HEK293 (cell line): ENCODE data around the gene MLPH.

Experiments
- CTCF ChIA-PET: fragments of 350-600 bp; formaldehyde crosslinking; extraction: SDS; loops from one replicate; lab custom pipeline; 2021; ENCODE audit warnings: antibody characterized with exemption; lab: Yijun Ruan, JAX
- POLR2A ChIA-PET: fragments of 300-600 bp; formaldehyde crosslinking; extraction: SDS; loops from one replicate; lab custom pipeline; 2020; ENCODE audit warnings: antibody characterized with exemption, inconsistent platforms; lab: Yijun Ruan, JAX
- H3K27ac ChIP-seq: fragments of 200-500 bp; sonication (Bioruptor generic); 2 replicates; pipeline ENCODE4 v1.5.1; 2014; ENCODE audit warnings: low read depth, low read length, control low read depth, inconsistent platforms; ENCODE audit errors: extremely low read depth
- H3K36me3 ChIP-seq, 2 experiments: fragments of 200-500 bp in 1 of 2; sonication (Bioruptor generic) in 1 of 2; 1 replicate in 1 of 2; 2 replicates in 1 of 2; pipeline ENCODE4 v1.5.1; 2014 to 2017; ENCODE audit warnings: inconsistent platforms in 2 of 2, low read length in 2 of 2; ENCODE audit not compliant: control insufficient read depth in 2 of 2, insufficient read depth in 1 of 2
- H3K4me1 ChIP-seq: fragments of 200-500 bp; sonication (Bioruptor generic); 2 replicates; pipeline ENCODE4 v1.5.1; 2014; ENCODE audit warnings: mild to moderate bottlenecking, low read length, inconsistent platforms; ENCODE audit not compliant: control insufficient read depth, insufficient read depth
- H3K4me3 ChIP-seq: 2 replicates; pipeline ENCODE4 v1.5.1; 2011; ENCODE audit warnings: low read depth, mild to moderate bottlenecking, control low read depth, low read length, moderate library complexity
- H3K9me3 ChIP-seq: fragments of 200-500 bp; sonication (Bioruptor generic); 2 replicates; pipeline ENCODE4 v1.5.1; 2014; ENCODE audit warnings: low read depth, low read length, inconsistent platforms; ENCODE audit not compliant: control insufficient read depth, insufficient read depth
- EGR2 ChIP-seq: fragments of 450-650 bp; formaldehyde crosslinking; IDR thresholded peaks from 2 replicates; pipeline ENCODE4 v1.5.1; 2016; ENCODE audit warnings: low read depth, missing biosample characterization, missing genetic modification characterization
- FEZF1 ChIP-seq: fragments of 450-650 bp; formaldehyde crosslinking; IDR thresholded peaks from 2 replicates; pipeline ENCODE4 v1.5.1; 2016; ENCODE audit warnings: missing biosample characterization, missing genetic modification characterization
- PRDM1 ChIP-seq: fragments of 450-650 bp; formaldehyde crosslinking; IDR thresholded peaks from 2 replicates; pipeline ENCODE4; 2016; ENCODE audit warnings: missing biosample characterization, missing genetic modification characterization
- SALL2 ChIP-seq: fragments of 450-650 bp; formaldehyde crosslinking; IDR thresholded peaks from 2 replicates; pipeline ENCODE4 v1.5.0; 2017; ENCODE audit warnings: missing biosample characterization, mild to moderate bottlenecking, missing genetic modification characterization, borderline replicate concordance
- ZFHX2 ChIP-seq: fragments of 450-650 bp; formaldehyde crosslinking; conservative IDR thresholded peaks from 2 replicates; pipeline ENCODE4 v1.5.1; 2016; ENCODE audit warnings: missing biosample characterization, missing genetic modification characterization
- ZNF2 ChIP-seq: fragments of 450-650 bp; formaldehyde crosslinking; IDR thresholded peaks from 2 replicates; pipeline ENCODE4 v1.5.1; 2016; ENCODE audit warnings: missing biosample characterization, missing genetic modification characterization
- ZNF366 ChIP-seq: fragments of 450-650 bp; formaldehyde crosslinking; conservative IDR thresholded peaks from 2 replicates; pipeline ENCODE4 v1.5.1; 2016; ENCODE audit warnings: missing biosample characterization, missing genetic modification characterization
- ZNF416 ChIP-seq: fragments of 450-650 bp; formaldehyde crosslinking; IDR thresholded peaks from 2 replicates; pipeline ENCODE4 v1.5.1; 2016; ENCODE audit warnings: missing biosample characterization, missing genetic modification characterization
- ZNF433 ChIP-seq: fragments of 450-650 bp; formaldehyde crosslinking; IDR thresholded peaks from 2 replicates; pipeline ENCODE4 v1.5.1; 2016; ENCODE audit warnings: missing biosample characterization, missing genetic modification characterization, low read depth
- ZNF514 ChIP-seq: fragments of 450-650 bp; formaldehyde crosslinking; IDR thresholded peaks from 2 replicates; pipeline ENCODE4 v1.5.1; 2016; ENCODE audit warnings: missing biosample characterization, missing genetic modification characterization
- ZNF558 ChIP-seq: fragments of 450-650 bp; formaldehyde crosslinking; IDR thresholded peaks from 2 replicates; pipeline ENCODE4 v1.5.1; 2016; ENCODE audit warnings: missing biosample characterization, missing genetic modification characterization
- ZNF561 ChIP-seq: fragments of 450-650 bp; IDR thresholded peaks from 2 replicates; pipeline ENCODE4 v1.5.1; 2018; ENCODE audit warnings: missing biosample characterization, missing genetic modification characterization, borderline replicate concordance
- ZNF585B ChIP-seq: fragments of 450-650 bp; formaldehyde crosslinking; IDR thresholded peaks from 2 replicates; pipeline ENCODE4 v1.5.1; 2016; ENCODE audit warnings: missing biosample characterization, missing genetic modification characterization
- ZNF626 ChIP-seq: fragments of 450-650 bp; sonication (Bioruptor Pico); formaldehyde crosslinking; IDR thresholded peaks from 2 replicates; pipeline ENCODE4 v1.5.1; 2018; ENCODE audit warnings: missing biosample characterization, missing genetic modification characterization, inconsistent platforms
- ZNF670 ChIP-seq: fragments of 450-650 bp; formaldehyde crosslinking; IDR thresholded peaks from 2 replicates; pipeline ENCODE4 v1.5.1; 2016; ENCODE audit warnings: missing biosample characterization, missing genetic modification characterization, low read depth
- ZNF677 ChIP-seq: fragments of 450-650 bp; IDR thresholded peaks from 2 replicates; pipeline ENCODE4 v1.5.0; 2018; ENCODE audit warnings: missing biosample characterization, mild to moderate bottlenecking, missing genetic modification characterization, moderate library complexity
- ZNF701 ChIP-seq: fragments of 450-650 bp; formaldehyde crosslinking; IDR thresholded peaks from 2 replicates; pipeline ENCODE4 v1.5.1; 2016; ENCODE audit warnings: missing biosample characterization, missing genetic modification characterization
- ZSCAN30 ChIP-seq: fragments of 450-650 bp; IDR thresholded peaks from 2 replicates; pipeline ENCODE4 v1.5.1; 2018; ENCODE audit warnings: missing biosample characterization, mild to moderate bottlenecking, missing genetic modification characterization, moderate library complexity
- TF ChIP-seq, protein P1 (sequence below): fragments of 450-650 bp; formaldehyde crosslinking; conservative IDR thresholded peaks from 2 replicates; pipeline ENCODE4 v1.5.1; 2016; ENCODE audit warnings: low read depth, missing biosample characterization, missing genetic modification characterization
- TF ChIP-seq, protein P2 (sequence below): fragments of 450-650 bp; formaldehyde crosslinking; IDR thresholded peaks from 2 replicates; pipeline ENCODE4 v1.5.1; 2016; ENCODE audit warnings: missing biosample characterization, missing genetic modification characterization
- TF ChIP-seq, protein P3 (sequence below): IDR thresholded peaks from 2 replicates; pipeline ENCODE4 v1.6.1; 2011; ENCODE audit warnings: mild to moderate bottlenecking, low read depth, low read length, borderline replicate concordance
- TF ChIP-seq, protein P4 (sequence below): fragments of 450-650 bp; formaldehyde crosslinking; IDR thresholded peaks from 2 replicates; pipeline ENCODE4 v1.5.1; 2016; ENCODE audit warnings: missing biosample characterization, missing genetic modification characterization, borderline replicate concordance
- TF ChIP-seq, protein P5 (sequence below): fragments of 450-650 bp; formaldehyde crosslinking; IDR thresholded peaks from 2 replicates; pipeline ENCODE4 v1.5.1; 2016; ENCODE audit warnings: missing biosample characterization, missing genetic modification characterization

Gene MLPH

DNA sequence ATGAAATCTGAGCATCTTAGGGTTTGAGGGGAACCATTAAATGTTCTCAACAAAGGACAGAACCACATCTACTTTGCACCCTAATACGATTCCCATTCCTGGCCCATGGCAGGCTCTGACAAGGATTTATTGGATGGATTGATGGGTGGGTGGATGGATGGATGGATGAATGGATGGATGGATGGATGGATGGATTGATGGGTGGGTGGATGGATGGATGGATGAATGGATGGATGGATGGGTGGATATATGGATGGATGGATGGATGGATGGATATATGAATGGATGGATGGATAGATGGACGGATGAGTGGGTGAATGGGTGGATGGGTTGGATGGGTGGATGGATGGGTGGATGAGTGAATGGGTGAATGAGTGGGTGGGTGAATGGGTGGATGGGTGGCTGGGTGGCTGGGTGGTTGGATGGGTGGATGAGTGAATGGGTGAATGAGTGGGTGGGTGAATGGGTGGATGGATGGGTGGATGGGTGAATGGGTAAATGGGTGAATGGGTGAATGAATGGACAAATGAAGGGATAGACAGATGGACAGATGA is 29.6 kb upstream of the MLPH start:
- ChIA-PET POLR2A (no interaction called here), CTCF (interaction anchor here (1.0 to 1.3 kb wide), 2 partner anchors 36 kb away, joined by 3 to 4 read pairs; no protein-coding TSS in a partner anchor)
- H3K36me3 ChIP-seq = no peaks in the 10 kb centered on the region
- H3K4me1 ChIP-seq = no peaks in the 10 kb centered on the region
- H3K4me3 ChIP-seq = no peak overlapping the region
- no peak overlapping the region for H3K27ac ChIP-seq
- TF ChIP-seq ZNF626 (tag by site-specific recombination) = no peak
- TF ChIP-seq ZNF561 (tag by site-specific recombination) = no peak
- TF ChIP-seq ZFHX2 (tag by site-specific recombination) = peak; percentile 67
- TF ChIP-seq ZNF677 (tag by site-specific recombination) = no peak
- TF ChIP-seq ZNF366 = peak; percentile 94
- TF ChIP-seq ZNF2 (tag by site-specific recombination) = no peak
- no peak for TF ChIP-seq ZNF416
- TF ChIP-seq, protein P1, sequence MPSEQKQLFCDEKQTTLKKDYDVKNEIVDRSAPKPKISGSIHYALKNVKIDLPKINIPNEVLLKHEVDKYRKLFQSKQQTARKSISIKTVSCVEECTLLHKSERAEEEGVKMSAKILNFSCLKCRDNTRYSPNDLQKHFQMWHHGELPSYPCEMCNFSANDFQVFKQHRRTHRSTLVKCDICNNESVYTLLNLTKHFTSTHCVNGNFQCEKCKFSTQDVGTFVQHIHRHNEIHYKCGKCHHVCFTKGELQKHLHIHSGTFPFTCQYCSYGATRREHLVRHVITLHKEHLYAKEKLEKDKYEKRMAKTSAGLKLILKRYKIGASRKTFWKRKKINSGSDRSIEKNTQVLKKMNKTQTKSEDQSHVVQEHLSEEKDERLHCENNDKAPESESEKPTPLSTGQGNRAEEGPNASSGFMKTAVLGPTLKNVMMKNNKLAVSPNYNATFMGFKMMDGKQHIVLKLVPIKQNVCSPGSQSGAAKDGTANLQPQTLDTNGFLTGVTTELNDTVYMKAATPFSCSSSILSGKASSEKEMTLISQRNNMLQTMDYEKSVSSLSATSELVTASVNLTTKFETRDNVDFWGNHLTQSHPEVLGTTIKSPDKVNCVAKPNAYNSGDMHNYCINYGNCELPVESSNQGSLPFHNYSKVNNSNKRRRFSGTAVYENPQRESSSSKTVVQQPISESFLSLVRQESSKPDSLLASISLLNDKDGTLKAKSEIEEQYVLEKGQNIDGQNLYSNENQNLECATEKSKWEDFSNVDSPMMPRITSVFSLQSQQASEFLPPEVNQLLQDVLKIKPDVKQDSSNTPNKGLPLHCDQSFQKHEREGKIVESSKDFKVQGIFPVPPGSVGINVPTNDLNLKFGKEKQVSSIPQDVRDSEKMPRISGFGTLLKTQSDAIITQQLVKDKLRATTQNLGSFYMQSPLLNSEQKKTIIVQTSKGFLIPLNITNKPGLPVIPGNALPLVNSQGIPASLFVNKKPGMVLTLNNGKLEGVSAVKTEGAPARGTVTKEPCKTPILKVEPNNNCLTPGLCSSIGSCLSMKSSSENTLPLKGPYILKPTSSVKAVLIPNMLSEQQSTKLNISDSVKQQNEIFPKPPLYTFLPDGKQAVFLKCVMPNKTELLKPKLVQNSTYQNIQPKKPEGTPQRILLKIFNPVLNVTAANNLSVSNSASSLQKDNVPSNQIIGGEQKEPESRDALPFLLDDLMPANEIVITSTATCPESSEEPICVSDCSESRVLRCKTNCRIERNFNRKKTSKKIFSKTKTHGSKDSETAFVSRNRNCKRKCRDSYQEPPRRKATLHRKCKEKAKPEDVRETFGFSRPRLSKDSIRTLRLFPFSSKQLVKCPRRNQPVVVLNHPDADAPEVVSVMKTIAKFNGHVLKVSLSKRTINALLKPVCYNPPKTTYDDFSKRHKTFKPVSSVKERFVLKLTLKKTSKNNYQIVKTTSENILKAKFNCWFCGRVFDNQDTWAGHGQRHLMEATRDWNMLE (tag by site-specific recombination) = no peak
- TF ChIP-seq ZNF514 (tag by site-specific recombination) = no peak
- TF ChIP-seq, protein P2, sequence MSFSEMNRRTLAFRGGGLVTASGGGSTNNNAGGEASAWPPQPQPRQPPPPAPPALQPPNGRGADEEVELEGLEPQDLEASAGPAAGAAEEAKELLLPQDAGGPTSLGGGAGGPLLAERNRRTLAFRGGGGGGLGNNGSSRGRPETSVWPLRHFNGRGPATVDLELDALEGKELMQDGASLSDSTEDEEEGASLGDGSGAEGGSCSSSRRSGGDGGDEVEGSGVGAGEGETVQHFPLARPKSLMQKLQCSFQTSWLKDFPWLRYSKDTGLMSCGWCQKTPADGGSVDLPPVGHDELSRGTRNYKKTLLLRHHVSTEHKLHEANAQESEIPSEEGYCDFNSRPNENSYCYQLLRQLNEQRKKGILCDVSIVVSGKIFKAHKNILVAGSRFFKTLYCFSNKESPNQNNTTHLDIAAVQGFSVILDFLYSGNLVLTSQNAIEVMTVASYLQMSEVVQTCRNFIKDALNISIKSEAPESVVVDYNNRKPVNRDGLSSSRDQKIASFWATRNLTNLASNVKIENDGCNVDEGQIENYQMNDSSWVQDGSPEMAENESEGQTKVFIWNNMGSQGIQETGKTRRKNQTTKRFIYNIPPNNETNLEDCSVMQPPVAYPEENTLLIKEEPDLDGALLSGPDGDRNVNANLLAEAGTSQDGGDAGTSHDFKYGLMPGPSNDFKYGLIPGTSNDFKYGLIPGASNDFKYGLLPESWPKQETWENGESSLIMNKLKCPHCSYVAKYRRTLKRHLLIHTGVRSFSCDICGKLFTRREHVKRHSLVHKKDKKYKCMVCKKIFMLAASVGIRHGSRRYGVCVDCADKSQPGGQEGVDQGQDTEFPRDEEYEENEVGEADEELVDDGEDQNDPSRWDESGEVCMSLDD = no peak
- peak; percentile 80 for TF ChIP-seq EGR2 (tag by site-specific recombination)
- TF ChIP-seq, protein P3, sequence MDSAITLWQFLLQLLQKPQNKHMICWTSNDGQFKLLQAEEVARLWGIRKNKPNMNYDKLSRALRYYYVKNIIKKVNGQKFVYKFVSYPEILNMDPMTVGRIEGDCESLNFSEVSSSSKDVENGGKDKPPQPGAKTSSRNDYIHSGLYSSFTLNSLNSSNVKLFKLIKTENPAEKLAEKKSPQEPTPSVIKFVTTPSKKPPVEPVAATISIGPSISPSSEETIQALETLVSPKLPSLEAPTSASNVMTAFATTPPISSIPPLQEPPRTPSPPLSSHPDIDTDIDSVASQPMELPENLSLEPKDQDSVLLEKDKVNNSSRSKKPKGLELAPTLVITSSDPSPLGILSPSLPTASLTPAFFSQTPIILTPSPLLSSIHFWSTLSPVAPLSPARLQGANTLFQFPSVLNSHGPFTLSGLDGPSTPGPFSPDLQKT = no peak
- no peak for TF ChIP-seq SALL2
- TF ChIP-seq, all 188 proteins: peak for 3
- H3K9me3 ChIP-seq = no peaks in the 10 kb centered on the region

DNA sequence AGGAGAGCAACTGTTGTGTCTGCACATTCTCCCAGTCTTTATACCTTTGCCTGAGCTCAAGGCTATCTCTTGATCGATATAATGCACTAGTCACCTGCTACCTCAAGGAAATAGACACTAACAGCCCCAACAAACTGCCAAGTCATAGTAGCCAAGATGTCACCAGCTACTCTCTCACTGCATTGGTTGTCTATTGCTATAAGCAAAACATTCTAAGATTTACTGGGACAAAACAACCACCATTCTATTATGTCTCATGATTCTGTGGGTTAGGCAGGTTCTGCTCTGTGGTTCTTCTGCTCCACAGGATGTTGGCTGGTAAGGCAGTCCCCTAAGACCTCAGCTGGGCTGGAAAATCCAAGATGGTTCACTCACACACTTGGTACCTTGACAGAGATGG is 28.5 kb upstream of the MLPH start:
- Histone ChIP-seq H3K36me3 (no peaks in the 10 kb centered on the region), H3K27ac (no peak overlapping the region), H3K4me1 (no peaks in the 10 kb centered on the region), H3K9me3 (no peaks in the 10 kb centered on the region), H3K4me3 (no peak overlapping the region)
- POLR2A ChIA-PET = no interaction called here
- CTCF ChIA-PET = interaction anchor here (1.3 kb wide), 1 partner anchor 37 kb away, joined by 3 read pairs; no protein-coding TSS in a partner anchor
- TF ChIP-seq, protein P4, sequence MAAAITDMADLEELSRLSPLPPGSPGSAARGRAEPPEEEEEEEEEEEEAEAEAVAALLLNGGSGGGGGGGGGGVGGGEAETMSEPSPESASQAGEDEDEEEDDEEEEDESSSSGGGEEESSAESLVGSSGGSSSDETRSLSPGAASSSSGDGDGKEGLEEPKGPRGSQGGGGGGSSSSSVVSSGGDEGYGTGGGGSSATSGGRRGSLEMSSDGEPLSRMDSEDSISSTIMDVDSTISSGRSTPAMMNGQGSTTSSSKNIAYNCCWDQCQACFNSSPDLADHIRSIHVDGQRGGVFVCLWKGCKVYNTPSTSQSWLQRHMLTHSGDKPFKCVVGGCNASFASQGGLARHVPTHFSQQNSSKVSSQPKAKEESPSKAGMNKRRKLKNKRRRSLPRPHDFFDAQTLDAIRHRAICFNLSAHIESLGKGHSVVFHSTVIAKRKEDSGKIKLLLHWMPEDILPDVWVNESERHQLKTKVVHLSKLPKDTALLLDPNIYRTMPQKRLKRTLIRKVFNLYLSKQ = no peak
- TF ChIP-seq PRDM1 (no peak), ZSCAN30 (tag by site-specific recombination) (no peak), ZNF558 (tag by site-specific recombination) (no peak), ZNF585B (tag by site-specific recombination) (no peak), FEZF1 (tag by site-specific recombination) (no peak), ZNF433 (tag by site-specific recombination) (no peak), ZNF701 (tag by site-specific recombination) (no peak), ZNF670 (tag by site-specific recombination) (no peak)
- TF ChIP-seq, protein P5, sequence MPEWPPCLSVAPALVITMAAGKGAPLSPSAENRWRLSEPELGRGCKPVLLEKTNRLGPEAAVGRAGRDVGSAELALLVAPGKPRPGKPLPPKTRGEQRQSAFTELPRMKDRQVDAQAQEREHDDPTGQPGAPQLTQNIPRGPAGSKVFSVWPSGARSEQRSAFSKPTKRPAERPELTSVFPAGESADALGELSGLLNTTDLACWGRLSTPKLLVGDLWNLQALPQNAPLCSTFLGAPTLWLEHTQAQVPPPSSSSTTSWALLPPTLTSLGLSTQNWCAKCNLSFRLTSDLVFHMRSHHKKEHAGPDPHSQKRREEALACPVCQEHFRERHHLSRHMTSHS (tag by site-specific recombination) = no peak
- TF ChIP-seq, protein P3 = no peak
